ENCODE results near the gene IPO13. TPM values are rescaled to one million over a fixed set of nuclear protein-coding genes. Genes with fewer than 3 reads are reported as not detected.

Gene IPO13
- total and polyA plus RNA-seq, 3 donors from 2014 or later, result 67.3 to 138 (median 77.0) TPM

DNA sequence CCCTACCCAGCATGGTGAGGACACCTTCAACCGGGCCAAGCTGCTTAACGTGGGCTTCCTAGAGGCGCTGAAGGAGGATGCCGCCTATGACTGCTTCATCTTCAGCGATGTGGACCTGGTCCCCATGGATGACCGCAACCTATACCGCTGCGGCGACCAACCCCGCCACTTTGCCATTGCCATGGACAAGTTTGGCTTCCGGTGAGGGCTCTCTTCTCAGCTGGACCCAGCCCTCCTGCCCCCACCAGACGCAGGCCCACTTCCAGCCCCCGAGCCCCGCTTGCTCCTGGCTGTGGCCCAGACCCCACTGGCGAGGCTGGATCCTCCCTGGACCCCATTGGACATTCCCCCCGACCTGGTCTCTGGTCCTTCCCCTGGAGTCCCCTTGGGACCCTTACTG, 38.1 kb downstream of the IPO13 start:
- no peaks in the 10 kb centered on the region for H3K9me3 ChIP-seq
- peaks cover 6% of the 10 kb centered on the region for H3K4me1 ChIP-seq
- no peak for TF ChIP-seq POLR2A (IDR thresholded peaks at IDR 0.05)
- TF ChIP-seq, protein P1, sequence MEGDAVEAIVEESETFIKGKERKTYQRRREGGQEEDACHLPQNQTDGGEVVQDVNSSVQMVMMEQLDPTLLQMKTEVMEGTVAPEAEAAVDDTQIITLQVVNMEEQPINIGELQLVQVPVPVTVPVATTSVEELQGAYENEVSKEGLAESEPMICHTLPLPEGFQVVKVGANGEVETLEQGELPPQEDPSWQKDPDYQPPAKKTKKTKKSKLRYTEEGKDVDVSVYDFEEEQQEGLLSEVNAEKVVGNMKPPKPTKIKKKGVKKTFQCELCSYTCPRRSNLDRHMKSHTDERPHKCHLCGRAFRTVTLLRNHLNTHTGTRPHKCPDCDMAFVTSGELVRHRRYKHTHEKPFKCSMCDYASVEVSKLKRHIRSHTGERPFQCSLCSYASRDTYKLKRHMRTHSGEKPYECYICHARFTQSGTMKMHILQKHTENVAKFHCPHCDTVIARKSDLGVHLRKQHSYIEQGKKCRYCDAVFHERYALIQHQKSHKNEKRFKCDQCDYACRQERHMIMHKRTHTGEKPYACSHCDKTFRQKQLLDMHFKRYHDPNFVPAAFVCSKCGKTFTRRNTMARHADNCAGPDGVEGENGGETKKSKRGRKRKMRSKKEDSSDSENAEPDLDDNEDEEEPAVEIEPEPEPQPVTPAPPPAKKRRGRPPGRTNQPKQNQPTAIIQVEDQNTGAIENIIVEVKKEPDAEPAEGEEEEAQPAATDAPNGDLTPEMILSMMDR (IDR thresholded peaks at IDR 0.05), result no peak
- H3K4me3 ChIP-seq, result no peak overlapping the region
- DNase-seq, result no peak
- 96 to 98% methylated on average over 8 to 16 of the region's 16 CpGs for WGBS, 2 donors
- intact Hi-C loops (cut with DNase I; ENCODE audit: low total_unique reads), result no loop called here
- H3K27ac ChIP-seq, result no peak overlapping the region
- H3K27me3 ChIP-seq, result no peaks in the 10 kb centered on the region
- no peaks in the 10 kb centered on the region for H3K36me3 ChIP-seq (ENCODE audit: low read depth, missing control alignments)

DNA sequence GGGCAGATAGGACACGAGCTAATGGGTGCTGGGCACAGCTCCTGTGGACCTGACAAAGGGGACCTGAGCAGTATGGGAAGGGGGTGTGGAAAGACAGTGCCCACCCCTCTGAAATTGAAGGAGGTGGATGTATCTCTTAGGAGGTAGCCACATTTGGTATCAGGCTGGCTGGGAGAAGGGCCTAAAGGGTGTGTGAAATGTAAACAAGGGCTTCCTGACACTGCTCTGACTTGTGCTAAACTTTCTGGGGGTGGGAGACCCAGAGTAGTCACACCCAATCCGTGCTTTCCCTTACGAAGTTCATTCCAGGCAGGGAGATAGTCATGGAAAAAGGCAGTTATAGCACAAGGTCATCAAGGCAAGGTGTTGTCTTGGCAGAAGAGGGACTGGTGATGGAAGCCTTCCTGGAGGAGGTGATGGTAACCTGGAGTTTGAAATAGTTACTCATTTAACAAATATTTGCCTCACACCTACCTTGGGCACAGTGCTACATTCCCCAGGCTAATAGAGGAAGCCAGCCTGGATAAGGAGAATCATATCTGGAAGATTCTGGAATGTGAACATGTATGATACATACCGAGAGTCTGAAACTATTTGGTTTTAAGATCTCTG, 39.3 kb downstream of the IPO13 start:
- Histone ChIP-seq H3K9me3 (no peaks in the 10 kb centered on the region), H3K4me1 (peaks cover 5% of the 10 kb centered on the region), H3K4me3 (no peak overlapping the region), H3K36me3 (ENCODE audit: low read depth, missing control alignments) (no peaks in the 10 kb centered on the region), H3K27ac (no peak overlapping the region), H3K27me3 (no peaks in the 10 kb centered on the region)
- TF ChIP-seq, protein P1 (IDR thresholded peaks at IDR 0.05), result no peak
- TF ChIP-seq POLR2A (IDR thresholded peaks at IDR 0.05), result no peak
- intact Hi-C loops (cut with DNase I; ENCODE audit: low total_unique reads), result no loop called here
- WGBS, 2 donors, result 83 to 91% methylated on average over 4 of the region's 4 CpGs
- DNase-seq, result no peak

- TF ChIP-seq POLR2A (IDR thresholded peaks at IDR 0.05), result no peak
- intact Hi-C loops (cut with DNase I; ENCODE audit: low total_unique reads), result no loop called here
- H3K4me3 ChIP-seq, result no peak overlapping the region
- peaks cover 5% of the 10 kb centered on the region for H3K4me1 ChIP-seq
- H3K27me3 ChIP-seq, result no peaks in the 10 kb centered on the region
- no peaks in the 10 kb centered on the region for H3K9me3 ChIP-seq
- H3K36me3 ChIP-seq (ENCODE audit: low read depth, missing control alignments), result no peaks in the 10 kb centered on the region
- 76% methylated on average over 6 of the region's 6 CpGs for WGBS, 2 donors
- no peak overlapping the region for H3K27ac ChIP-seq
- DNase-seq, result no peak
Observed at GRCh38 chr1:43986712-43987111, 40.0 kb downstream of the IPO13 start.

DNA sequence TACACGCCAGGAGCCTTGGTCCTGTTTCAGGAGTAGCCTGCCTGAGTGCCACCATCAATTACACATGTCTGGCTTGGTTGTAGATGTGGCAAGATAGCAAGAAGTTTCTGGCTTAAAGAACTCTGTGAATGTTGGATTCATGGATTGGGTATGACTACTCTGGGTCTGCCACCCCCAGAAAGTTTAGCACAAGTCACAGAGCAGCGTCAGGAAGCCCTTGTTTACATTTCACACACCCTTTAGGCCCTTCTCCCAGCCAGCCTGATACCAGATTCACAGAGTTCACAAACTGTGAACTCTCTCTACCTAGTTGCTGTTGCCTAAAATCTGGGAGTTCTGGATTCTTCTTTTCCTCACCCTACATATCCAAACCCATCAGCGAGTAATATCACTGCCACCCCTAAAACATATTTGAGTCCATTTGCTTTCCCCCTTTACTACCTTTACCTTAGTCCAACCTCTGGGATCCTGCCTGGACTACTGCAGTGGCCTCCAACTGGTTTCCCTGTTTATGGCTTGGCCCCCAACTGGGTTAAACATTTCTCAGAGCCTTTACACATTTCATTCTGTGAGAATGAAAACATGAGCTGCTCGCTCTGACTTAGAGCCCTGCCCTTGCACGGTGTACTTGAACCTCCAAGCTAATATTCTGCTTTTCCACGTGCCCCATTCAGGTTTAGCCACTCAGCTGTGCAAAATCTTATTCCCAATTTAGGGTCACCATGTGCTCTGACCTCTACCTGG, 40.6 kb downstream of the IPO13 start:
- DNase-seq, result no peak
- H3K36me3 ChIP-seq (ENCODE audit: low read depth, missing control alignments), result no peaks in the 10 kb centered on the region
- no peak overlapping the region for H3K4me3 ChIP-seq
- peaks cover 10% of the 10 kb centered on the region for H3K4me1 ChIP-seq
- intact Hi-C loops (cut with DNase I; ENCODE audit: low total_unique reads), result no loop called here
- WGBS, 2 donors, result 84 to 89% methylated on average over 6 of the region's 6 CpGs
- TF ChIP-seq POLR2A (IDR thresholded peaks at IDR 0.05), result no peak
- no peaks in the 10 kb centered on the region for H3K27me3 ChIP-seq
- H3K27ac ChIP-seq, result no peak overlapping the region
- no peaks in the 10 kb centered on the region for H3K9me3 ChIP-seq

- H3K36me3 ChIP-seq (ENCODE audit: low read depth, missing control alignments), result no peaks in the 10 kb centered on the region
- no peak for DNase-seq
- 61 to 76% methylated on average over 16 to 19 of the region's 19 CpGs for WGBS, 2 donors
- intact Hi-C loops (cut with DNase I; ENCODE audit: low total_unique reads), result no loop called here
- TF ChIP-seq POLR2A (IDR thresholded peaks at IDR 0.05), result no peak
- TF ChIP-seq, protein P1 (IDR thresholded peaks at IDR 0.05), result no peak
- peak overlapping the region; percentile 51 to 86 for H3K4me3 ChIP-seq
- peak overlapping the region; percentile 55 to 70 for H3K27ac ChIP-seq
- H3K27me3 ChIP-seq, result no peaks in the 10 kb centered on the region
- peaks cover 13% of the 10 kb centered on the region for H3K4me1 ChIP-seq
- no peaks in the 10 kb centered on the region for H3K9me3 ChIP-seq
Observed at GRCh38 chr1:43990271-43991199, 43.8 kb downstream of the IPO13 start.
